Kidney (tissue), 14 donors: ENCODE data around the gene VEZF1. TPM values are rescaled to one million over a fixed set of nuclear protein-coding genes. Genes with fewer than 3 reads are reported as not detected.

Experiments used
- DNase-seq, 5 donors: peaks; one replicate each; pipeline ENCODE4 v3.0.0-alpha.2; 2013 to 2020
- FAIRE-seq: peaks from 2 replicates; lab custom pipeline; 2012; peaks lifted over from hg19 to GRCh38; lab: Jason Lieb, UNC
- H3K27ac ChIP-seq, 2 donors: one replicate each; pipeline ENCODE4 v1.7.0; 2013; ENCODE audit warnings: low read depth in 2 of 2, low read length in 2 of 2, inconsistent platforms in 1 of 2
- H3K27me3 ChIP-seq: one replicate; pipeline ENCODE4 v1.7.1; 2013; ENCODE audit warnings: low read length, inconsistent platforms; ENCODE audit not compliant: control insufficient read depth, insufficient read depth
- H3K36me3 ChIP-seq, 3 donors: one replicate each; pipeline versions ENCODE4 v1.7.0 to v1.7.1; 2013; ENCODE audit warnings: low read length in 3 of 3, control low read depth in 1 of 3, inconsistent platforms in 1 of 3; ENCODE audit not compliant: insufficient read depth in 3 of 3, control insufficient read depth in 2 of 3
- H3K4me1 ChIP-seq, 3 donors: one replicate each; pipeline versions ENCODE4 v1.7.0 to v1.7.1; 2013; ENCODE audit warnings: low read length in 3 of 3, inconsistent platforms in 1 of 3, low read depth in 1 of 3; ENCODE audit not compliant: control insufficient read depth in 2 of 3, insufficient read depth in 2 of 3
- H3K4me3 ChIP-seq, 3 donors: one replicate each; pipeline versions ENCODE4 v1.7.0 to v1.8.1; 2013; ENCODE audit warnings: low read length in 3 of 3, control low read depth in 1 of 3, inconsistent platforms in 1 of 3
- H3K9ac ChIP-seq, 3 donors: one replicate each; pipeline versions ENCODE4 v1.7.0 to v1.7.1; 2013; ENCODE audit warnings: low read length in 3 of 3, control low read depth in 1 of 3, inconsistent platforms in 1 of 3
- H3K9me3 ChIP-seq, 3 donors: one replicate each; pipeline versions ENCODE4 v1.7.0 to v1.7.1; 2013; ENCODE audit warnings: low read length in 3 of 3, control low read depth in 1 of 3, inconsistent platforms in 1 of 3; ENCODE audit not compliant: control insufficient read depth in 2 of 3, insufficient read depth in 1 of 3
- CTCF ChIP-seq: IDR thresholded peaks from 3 replicates; pipeline ENCODE4 v1.5.1; 2012; ENCODE audit warnings: mild to moderate bottlenecking, moderate library complexity, borderline replicate concordance; ENCODE audit not compliant: insufficient read depth; ENCODE audit errors: extremely low read depth
- intact Hi-C: fragments of 100-400 bp; cut with DNase I; formaldehyde crosslinking; loops from one replicate; pipeline ENCODE4 v1.11.1; 2022
- polyA plus RNA-seq: library from polyadenylated mRNA; stranded (reverse); fragments of 350-450 nt; fragmentation: Illumina TruSeq; extraction: RNeasy Lipid Tissue Mini Kit (QIAGEN cat#74804); gene quantifications from one replicate; pipeline ENCODE4 v1.2.3, GENCODE V29; 2014; ENCODE audit warnings: low read depth, low replicate concordance; ENCODE audit not compliant: insufficient read depth
- total RNA-seq: library from RNA; stranded (reverse); fragmentation: NEBNext Ultra II Directional; extraction: Animal tissue kit (Norgen Biotek cat#: 25700); gene quantifications from one replicate; pipeline ENCODE4 v1.2.1, GENCODE V29; 2021
- donor health status: control.
- donor health status: control.
- donor health status: control.
- donor health status: control.
- donor health status: control.
- donor health status: DM: yes; HTN: yes; CAD: no.
- donor health status: Normal renal cell carcinoma (clear cell type).

The VEZF1 gene
- total and polyA plus RNA-seq, 2 donors from 2014 or later = 26.0 to 92.5 TPM

DNA sequence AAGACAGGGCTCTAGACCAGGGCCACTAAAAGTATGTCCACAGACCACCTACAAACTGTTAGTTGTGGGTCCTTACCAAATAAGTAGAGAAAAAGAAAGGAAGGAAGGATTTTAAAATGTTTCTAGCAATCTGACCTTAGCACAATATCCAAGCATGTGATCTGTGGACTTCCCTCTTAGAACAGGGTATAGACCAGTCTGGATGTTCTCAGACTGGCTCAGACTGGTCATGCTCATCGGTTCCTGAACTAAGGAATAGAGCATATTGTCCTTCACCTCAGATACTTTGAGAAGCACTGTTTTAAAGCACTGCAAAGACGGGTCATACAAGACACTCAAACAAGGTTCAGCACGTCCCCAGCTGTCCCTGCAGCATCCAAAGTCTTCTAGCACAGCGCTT lies 58.7 kb downstream of the VEZF1 start:
- no peak for TF ChIP-seq CTCF
- Histone ChIP-seq H3K4me1 (peaks cover 5 to 50% (median 49%) of the 10 kb centered on the region in 3 donors), H3K27ac (peak overlapping the region; percentile 20 to 40), H3K9me3 (no peaks in the 10 kb centered on the region), H3K36me3 (no peaks in the 10 kb centered on the region), H3K27me3 (no peaks in the 10 kb centered on the region), H3K9ac (no peak overlapping the region), H3K4me3 (no peak overlapping the region)
- FAIRE-seq = no peak
- DNase-seq = no peak
- intact Hi-C loops = no loop called here

- no peak for DNase-seq
- H3K36me3 ChIP-seq = no peaks in the 10 kb centered on the region
- peak overlapping the region in 1 of 2 donors; percentile 20 for H3K27ac ChIP-seq
- H3K4me3 ChIP-seq = no peak overlapping the region
- no peaks in the 10 kb centered on the region for H3K27me3 ChIP-seq
- no peak overlapping the region for H3K9ac ChIP-seq
- peaks cover 5 to 51% (median 49%) of the 10 kb centered on the region in 3 donors for H3K4me1 ChIP-seq
- TF ChIP-seq CTCF = no peak
- H3K9me3 ChIP-seq = no peaks in the 10 kb centered on the region
- no peak for FAIRE-seq
- intact Hi-C loops = no loop called here
Observed at GRCh38 chr17:57928928-57929327, 59.1 kb downstream of the VEZF1 start.

- no peaks in the 10 kb centered on the region for H3K36me3 ChIP-seq
- H3K4me1 ChIP-seq = peaks cover 5 to 58% (median 56%) of the 10 kb centered on the region in 3 donors
- peak in 4 of 5 donors; percentile 77 to 94 (median 82) for DNase-seq
- no peak overlapping the region for H3K4me3 ChIP-seq
- H3K27ac ChIP-seq = no peak overlapping the region
- FAIRE-seq = no peak
- no peak for TF ChIP-seq CTCF
- intact Hi-C loops = no loop called here
- no peaks in the 10 kb centered on the region for H3K9me3 ChIP-seq
- no peaks in the 10 kb centered on the region for H3K27me3 ChIP-seq
- no peak overlapping the region for H3K9ac ChIP-seq
Observed at GRCh38 chr17:57927048-57927723, 60.9 kb downstream of the VEZF1 start.
